ENCODE measurements around the gene SLC35E4.
"Not testable (repeated sequence)": the region's sequence is repeated elsewhere in the genome, so short reads cannot be mapped to it uniquely, and the experiment has no call there.

Gene SLC35E4

DNA sequence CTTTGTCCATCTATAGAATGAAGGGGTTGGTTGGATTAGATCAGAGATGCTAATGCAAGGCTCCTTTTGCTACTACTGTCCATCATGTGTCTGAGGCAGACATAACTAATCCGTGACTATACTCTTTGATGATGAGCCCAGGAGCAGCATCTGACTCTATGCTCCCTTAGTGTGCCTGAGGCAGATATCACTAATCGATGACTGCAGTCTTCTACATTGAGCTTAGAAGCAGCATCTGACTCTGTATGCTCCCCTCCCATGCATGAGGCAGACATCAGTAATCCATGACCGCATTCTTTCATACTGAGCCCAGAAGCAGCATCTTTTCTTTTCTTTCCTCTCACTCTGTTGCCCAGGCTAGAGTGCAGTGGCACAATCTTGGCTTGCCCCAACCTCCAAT is 24.4 kb upstream of the SLC35E4 start:
- no peak for DNase-seq (ENCODE audit: low read depth in 2 of 2)

DNA sequence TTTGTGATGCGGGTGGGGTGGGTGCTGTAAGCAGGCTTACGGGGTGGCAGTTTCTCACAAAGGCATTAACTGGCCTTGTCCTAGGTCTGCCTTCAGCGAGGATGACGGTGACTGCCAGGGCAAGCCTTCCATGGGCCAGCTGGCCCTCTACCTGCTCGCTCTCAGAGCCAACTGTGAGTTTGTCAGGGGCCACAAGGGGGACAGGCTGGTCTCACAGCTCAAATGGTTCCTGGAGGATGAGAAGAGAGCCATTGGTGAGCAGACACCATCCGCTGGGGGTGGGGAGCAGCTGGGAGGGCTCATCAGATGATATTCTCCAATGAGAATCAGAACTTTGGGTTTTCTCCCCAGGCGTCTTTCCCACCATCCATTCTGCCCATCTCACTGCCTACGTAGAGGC is 22.8 kb upstream of the SLC35E4 start:
- no peak for DNase-seq (ENCODE audit: low read depth in 2 of 2)

DNA sequence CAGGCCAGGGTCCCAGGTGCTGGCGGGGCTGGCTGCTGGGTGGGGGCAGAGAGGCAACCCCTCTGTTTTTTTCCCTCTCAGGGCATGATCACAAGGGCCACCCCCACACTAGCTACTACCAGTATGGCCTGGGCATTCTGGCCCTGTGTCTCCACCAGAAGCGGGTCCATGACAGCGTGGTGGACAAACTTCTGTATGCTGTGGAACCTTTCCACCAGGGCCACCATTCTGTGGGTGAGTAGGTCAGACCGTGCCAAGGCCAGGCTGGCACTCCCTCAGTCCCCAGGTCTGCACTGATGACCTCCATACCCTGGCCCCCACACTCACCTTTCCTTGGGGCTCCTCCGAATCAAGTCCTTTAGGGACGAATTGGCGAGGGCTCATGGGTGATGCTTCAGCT is 21.3 kb upstream of the SLC35E4 start:
- DNase-seq (ENCODE audit: low read depth in 2 of 2), result no peak

DNA sequence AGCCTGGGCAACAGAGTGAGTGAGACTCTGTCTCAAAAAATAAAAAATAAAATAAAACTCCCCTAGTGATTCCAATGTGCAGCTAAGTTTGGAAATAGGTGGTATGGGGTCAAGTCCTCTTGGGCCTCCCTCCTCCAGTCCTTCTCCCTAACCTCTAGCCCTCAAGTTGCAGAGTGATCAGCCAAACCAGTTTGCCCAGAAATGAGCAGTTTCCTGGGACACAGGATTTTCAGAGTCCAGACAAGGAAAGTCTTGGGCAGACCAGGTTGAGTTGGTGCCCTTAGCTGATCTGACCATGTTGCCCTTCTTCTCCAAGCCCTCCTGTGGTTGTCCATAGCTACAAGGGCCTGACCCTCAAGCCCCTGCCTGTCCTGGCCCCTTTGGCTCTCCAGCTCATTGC is 20.7 kb upstream of the SLC35E4 start:
- no peak for DNase-seq (ENCODE audit: low read depth in 2 of 2)

DNA sequence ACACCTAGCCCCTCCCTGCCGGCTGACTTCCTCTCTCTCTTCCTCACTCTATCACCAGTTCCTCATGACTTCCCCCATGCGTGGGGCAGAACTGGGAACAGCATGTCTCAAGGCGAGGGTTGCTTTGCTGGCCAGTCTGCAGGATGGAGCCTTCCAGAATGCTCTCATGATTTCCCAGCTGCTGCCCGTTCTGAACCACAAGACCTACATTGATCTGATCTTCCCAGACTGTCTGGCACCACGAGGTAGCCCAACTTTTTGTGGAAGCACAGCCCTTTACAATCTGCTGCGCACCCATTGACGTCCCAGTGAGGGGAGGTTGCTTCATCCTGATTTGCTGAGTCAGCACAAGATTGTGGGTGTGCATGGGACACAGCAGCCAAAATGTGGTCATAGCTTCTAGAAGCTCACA is 20.0 kb upstream of the SLC35E4 start:
- no peak for DNase-seq (ENCODE audit: low read depth in 2 of 2)

DNA sequence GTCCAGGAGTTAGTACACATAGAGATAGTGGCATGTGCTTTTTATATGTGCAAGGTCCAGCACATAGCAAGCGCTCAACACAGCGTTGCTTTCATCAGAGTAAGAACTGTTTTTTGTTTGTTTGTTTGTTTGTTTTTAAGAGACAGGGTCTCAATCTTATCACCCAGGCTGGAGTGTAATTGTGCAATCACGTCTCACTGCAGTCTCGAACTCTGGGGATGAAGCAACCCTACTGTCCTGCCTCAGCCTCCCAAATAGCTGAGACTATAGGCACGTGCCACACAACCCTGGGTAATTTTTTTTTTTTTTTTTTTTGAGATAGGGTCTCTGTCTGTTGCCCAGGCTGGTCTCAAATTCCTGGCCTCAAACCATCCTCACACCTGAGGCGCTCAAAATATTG is 17.8 kb upstream of the SLC35E4 start:
- DNase-seq (ENCODE audit: low read depth in 2 of 2), result no peak

DNA sequence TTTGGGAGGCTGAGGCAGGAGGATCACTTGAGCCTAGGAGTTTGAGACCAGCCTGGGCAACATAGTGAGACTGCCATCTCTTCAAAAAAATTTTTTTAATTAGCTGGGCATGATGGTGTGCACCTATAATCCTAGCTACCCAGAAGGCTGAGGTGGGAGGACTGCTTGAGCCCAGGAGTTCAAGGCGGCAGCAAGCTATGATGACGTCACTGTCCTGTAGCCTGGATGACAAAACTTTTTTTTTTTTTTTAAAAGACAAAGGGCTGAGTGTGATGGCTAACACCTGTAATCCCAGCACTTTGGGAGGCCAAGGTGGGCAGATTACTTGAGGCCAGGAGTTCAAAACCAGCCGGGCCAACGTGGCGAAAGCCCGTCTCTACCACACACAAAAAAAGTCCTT is 15.7 kb upstream of the SLC35E4 start:
- not testable (repeated sequence) for DNase-seq (ENCODE audit: low read depth in 2 of 2)

DNA sequence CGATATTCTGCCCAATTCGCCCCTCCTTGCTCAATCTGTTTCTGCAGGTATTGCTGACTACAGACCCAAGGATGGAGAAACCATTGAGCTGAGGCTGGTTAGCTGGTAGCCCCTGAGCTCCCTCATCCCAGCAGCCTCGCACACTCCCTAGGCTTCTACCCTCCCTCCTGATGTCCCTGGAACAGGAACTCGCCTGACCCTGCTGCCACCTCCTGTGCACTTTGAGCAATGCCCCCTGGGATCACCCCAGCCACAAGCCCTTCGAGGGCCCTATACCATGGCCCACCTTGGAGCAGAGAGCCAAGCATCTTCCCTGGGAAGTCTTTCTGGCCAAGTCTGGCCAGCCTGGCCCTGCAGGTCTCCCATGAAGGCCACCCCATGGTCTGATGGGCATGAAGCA is 9.2 kb upstream of the SLC35E4 start:
- no peak for DNase-seq (ENCODE audit: low read depth in 2 of 2)

DNA sequence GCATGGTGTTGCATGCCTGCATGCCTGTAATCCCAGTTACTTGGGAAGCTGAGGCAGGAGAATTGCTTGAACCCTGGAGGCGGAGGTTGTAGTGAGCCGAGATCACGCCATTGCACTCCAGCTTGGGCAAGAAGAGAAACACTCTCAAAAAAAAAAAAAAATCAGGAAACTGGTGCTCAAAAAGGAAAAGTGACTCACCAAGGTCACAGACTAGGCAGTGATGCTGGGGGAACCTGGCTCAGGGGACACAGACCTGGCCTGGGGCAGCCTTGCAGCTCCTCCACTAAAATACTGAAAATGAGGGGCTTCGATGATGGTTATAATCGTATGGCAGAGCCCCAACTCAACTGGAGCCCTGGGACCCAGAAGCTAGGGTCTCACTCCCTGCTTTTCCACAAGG is 8.1 kb upstream of the SLC35E4 start:
- DNase-seq (ENCODE audit: low read depth in 2 of 2), result no peak

DNA sequence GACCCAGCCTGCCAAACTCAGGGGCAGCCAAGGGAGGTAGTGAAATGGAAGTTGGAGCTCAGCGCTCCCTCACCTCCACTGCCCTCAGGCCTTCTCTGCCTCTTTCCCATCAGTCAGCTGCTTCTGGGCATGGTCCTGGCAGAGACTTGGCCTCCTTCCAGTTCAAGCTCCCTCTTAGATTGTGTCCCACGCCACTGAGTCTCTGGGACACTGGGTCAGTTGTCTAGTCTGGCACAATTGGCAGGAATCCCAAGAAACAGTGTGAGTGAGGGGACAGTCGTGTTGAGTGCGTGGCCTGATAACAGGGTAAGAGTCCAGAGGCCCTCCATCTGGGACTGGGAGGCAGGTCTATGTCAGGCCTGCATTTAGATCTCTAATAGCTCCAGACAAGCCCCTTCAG is 7.1 kb upstream of the SLC35E4 start:
- no peak for DNase-seq (ENCODE audit: low read depth in 2 of 2)

DNA sequence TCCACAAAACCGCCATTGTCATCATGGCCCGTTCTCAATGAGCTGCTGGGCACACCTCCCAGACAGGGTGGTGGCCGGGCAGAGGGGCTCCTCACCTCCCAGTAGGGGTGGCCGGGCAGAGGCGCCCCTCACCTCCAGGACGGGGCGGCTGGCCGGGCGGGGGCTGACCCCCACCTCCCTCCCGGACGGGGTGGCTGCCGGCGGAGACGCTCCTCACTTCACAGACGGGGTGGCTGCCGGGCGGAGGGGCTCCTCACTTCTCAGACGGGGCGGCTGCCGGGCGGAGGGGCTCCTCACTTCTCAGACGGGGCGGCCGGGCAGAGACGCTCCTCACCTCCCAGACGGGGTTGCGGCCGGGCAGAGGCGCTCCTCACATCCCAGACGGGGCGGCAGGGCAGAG is 4.1 kb upstream of the SLC35E4 start:
- DNase-seq (ENCODE audit: low read depth in 2 of 2), result not testable (repeated sequence)

DNA sequence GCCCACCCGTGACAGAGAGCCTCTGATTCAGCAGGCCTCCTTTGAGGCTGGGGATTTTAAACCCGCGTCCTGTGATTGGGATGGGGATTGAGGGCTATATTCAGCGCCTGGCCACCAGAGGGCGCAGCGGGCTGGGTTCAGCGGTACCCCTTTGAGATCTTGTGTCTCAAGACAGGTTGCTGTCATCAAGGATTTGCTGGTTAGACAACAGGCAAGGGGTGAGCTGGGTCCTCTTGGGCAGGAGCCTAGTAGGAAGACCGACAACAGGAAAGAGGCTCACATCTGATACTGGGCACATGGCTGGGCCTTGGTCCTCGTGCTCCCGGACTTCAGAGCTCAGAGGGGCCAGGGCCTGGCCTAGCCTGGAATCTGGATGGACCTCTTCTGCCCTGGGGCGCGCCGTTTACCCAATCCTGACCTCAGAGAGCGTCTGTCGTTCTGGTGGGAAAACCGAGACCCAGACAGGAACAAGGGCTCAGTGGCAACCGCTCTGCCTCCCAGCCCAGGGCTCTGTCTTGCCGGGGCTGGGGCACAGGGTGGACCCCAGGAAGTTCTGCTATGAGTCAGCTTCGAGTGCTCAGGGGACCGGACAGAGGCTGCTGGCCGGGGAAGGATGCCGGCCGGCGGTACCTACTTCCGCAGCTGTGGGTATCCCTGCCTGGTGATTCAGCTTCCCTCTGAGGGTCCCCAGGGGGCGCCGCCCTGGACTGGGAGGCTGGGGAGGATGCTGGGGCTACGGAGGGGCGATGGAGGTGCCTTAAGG is 929 bp upstream of the SLC35E4 start:
- peak; percentile 85 to 96 for DNase-seq (ENCODE audit: low read depth in 2 of 2)

DNA sequence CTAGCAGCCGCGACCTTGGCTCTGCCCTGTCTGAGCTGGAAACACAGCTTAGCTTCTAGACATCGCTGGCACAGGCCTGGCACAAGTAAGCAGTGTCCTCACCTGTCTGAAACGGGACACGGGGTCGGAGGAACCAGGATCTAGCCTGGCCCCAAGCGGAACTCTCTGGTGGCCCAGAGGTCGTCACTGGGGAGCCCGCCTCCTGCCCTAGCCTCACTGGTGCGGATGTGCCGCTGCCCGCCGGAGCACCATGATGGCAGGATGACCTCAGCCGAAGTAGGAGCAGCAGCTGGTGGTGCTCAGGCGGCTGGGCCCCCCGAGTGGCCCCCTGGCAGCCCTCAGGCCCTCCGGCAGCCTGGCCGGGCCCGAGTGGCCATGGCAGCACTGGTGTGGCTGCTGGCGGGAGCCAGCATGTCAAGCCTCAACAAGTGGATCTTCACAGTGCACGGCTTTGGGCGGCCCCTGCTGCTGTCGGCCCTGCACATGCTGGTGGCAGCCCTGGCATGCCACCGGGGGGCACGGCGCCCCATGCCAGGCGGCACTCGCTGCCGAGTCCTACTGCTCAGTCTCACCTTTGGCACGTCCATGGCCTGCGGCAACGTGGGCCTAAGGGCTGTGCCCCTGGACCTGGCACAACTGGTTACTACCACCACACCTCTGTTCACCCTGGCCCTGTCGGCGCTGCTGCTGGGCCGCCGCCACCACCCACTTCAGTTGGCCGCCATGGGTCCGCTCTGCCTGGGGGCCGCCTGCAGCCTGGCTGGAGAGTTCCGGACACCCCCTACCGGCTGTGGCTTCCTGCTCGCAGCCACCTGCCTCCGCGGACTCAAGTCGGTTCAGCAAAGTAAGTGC is 871 bp downstream of the SLC35E4 start:
- no peak for DNase-seq (ENCODE audit: low read depth in 2 of 2)

DNA sequence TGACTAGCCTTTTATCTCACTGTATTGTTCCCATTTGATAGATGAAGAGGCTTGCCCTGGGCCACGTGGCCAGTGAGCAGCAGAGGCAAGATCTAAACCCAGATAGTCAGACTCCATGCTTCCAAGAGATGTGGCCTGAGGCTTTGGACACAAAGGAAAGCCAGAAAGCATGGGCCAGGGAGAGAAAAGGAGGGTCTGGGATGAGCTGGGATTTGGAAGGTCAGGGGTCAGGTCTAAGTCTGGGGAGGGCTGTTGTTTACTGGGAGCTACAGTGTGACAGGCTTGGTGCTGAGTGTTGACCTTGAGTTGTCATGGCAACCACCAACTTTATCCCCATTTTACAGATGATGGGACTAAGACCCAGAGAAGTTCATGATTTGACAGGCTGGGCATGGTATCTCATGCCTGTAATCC is 2.1 kb downstream of the SLC35E4 start:
- no peak for DNase-seq (ENCODE audit: low read depth in 2 of 2)

DNA sequence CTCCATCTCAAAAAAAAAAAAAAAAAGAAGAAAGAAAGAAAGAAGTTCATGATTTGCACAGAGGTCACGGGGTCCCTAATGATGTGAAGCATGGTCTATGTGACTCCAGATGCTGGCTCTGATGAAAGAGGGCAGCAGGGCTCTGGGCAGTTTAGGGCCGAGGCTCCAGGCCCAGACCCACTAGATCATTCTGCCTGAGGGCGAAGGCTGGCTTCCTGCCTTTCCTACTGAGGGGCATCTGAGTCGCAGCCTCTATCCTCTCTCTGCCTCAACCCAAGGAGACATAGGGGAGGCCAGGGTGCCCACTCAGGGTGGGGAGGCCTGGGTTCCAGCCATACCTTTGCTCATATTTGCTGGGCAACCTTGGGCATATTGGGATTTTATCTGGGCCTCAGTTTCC is 4.8 kb downstream of the SLC35E4 start:
- DNase-seq (ENCODE audit: low read depth in 2 of 2), result no peak

DNA sequence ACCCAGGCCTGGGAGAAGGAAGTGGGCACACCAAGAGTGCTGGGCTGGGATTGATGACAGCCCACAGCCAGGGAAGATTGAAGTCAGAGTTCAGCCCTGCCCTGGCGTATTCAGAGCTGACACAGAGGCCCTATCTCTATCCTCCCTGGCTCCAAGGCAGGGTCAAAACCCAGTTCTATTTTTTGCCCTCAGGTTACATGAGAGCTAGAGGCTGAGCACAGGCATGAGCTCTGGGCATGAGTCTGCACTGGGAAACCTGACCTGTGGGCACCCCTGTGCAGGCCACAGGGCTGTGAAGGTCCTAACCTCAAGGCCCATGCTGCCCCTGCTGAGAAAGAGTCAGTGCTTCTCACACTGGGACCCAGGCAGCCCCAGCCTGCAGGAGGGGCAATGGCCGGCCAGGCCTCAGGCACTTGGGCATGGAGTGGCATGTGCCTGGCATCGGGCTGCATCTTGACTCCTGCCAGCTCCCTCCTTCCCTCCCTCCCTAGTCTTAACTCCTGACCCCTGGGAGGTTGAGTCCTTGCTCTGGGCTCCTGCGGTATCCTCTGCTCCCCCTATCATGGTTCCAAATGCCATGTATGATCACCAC is 5.4 kb downstream of the SLC35E4 start:
- no peak for DNase-seq (ENCODE audit: low read depth in 2 of 2)

DNA sequence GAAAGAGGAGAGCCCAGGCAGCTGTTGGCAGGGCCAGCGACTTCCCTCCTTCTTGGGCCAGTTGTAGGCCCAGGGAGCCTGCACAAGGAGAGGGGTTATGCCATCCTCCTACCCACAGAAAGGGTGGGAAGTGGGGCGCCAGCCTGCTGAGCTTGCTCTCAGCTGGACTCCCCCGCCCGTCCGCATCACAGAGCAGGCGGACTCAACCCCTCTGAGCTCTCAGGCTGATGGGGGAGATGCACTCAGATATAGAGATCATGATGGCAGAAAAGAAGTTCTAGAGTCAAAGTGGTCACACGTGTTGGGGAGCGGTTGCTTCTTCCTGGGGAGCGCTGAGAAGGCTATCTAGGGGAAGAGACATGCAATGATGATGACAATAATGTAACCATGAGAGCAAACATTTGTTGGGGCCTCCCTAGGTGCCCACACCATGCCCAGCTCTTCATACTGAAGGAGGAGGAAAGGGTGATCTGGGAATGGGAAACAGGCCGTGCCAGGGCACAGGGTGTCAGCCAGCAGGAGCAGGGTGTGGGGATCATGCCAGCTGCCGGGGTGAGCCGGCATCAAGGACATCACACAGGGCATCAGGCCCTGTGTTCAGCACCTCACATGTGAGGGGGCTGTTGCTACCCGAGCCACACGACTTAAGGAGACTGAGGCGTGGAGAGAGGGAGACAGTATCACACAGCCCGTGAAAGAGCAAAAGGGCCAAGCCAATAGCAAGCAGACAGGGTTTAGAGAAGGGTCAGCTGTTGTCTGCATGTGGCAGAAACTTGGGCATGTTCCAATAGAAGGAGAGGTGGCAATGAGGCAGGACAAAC is 7.7 kb downstream of the SLC35E4 start:
- DNase-seq (ENCODE audit: low read depth in 2 of 2), result no peak

DNA sequence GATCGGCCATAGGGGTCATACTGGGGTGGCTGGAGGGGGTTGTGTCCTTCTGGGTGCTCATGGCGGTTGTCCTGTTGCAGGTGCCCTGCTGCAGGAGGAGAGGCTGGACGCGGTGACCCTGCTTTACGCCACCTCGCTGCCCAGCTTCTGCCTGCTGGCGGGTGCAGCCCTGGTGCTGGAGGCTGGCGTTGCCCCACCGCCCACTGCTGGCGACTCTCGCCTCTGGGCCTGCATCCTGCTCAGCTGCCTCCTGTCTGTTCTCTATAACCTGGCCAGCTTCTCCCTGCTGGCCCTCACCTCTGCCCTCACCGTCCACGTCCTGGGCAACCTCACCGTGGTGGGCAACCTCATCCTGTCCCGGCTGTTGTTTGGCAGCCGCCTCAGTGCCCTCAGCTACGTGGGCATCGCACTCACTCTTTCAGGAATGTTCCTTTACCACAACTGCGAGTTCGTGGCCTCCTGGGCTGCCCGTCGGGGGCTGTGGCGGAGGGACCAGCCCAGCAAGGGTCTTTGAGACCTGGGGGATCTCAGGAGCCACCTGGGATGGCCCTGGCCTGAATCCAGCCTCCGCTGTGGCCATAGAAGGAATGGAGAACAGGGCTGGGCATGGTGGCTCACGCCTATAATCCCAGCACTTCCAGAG is 11.1 kb downstream of the SLC35E4 start:
- DNase-seq (ENCODE audit: low read depth in 2 of 2), result no peak

DNA sequence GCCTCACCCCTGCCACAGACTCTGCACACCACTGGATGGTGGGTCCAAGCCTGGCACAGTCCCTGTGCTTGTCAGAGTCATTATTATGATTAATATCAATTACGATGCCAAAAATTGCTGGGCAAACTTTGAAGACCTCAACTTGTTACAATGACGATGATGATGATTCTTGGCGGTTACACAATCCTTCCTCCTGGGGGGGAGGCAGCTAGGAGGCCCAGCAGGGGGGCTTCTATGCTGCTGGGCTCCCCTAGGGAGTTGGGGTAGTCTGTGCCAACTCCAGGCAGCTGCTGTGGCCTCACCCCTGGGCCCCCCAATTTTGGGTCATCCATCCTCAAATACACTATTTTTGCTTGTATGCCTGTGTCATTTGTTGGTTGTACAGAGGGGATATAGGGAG is 12.0 kb downstream of the SLC35E4 start:
- no peak for DNase-seq (ENCODE audit: low read depth in 2 of 2)

DNA sequence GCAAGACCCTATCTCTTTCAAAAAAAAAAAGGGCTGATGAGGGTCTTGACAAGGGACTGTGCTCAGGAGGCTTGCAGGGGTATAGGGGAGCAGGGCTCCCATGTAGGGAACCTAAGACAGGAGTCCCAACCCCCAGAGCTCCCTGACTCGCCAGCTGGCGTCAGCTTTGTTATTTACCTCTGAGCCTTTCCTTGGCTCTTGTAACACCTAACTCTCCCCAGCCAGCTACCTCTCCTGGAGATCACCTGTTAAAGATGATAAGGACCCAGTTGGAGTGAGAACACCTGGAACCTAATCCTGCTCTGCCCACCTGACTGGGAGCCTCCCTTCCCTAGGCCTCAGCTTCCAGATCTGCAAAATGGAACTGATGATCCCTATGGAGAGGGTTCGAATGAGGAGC is 13.2 kb downstream of the SLC35E4 start:
- DNase-seq (ENCODE audit: low read depth in 2 of 2), result no peak

DNA sequence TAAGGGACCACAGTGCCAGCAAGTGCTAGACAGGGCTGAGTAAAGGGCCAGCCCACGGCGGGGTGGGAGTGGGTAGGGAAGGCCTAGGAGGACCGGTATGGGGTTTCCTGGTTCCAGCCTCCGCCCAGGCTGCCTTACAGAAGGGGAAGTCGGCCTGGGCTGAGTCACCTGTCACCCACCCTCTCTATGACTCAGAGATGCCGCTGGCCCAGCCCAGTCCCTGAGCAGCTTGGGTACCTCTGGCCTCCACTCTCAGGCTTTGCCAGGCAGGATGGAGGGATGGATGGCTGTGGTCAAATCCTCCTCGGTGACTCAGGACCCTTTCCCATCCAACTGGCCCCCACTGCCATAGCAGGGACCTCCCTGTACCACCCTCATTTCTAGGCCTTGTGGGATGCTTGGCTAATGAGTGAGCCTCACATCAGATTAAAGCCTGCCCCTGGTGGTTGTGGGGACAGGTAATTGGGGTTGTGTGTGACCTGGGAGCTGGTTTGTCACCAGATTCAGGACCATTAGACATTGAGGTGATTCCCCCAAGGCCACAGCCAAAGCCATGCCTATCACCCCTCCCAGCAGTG is 13.9 kb downstream of the SLC35E4 start:
- peak; percentile 76 to 86 for DNase-seq (ENCODE audit: low read depth in 2 of 2)
